GM21576 (cell line): ENCODE data around the gene MAP4K4.

Experiments used
- ATAC-seq: cut with Tn5 transposase; IDR thresholded peaks from one replicate; pipeline ENCODE4 v1.9.1; 2021; ENCODE audit warnings: mild to moderate bottlenecking, moderate library complexity; ENCODE audit not compliant: unreplicated experiment

Gene MAP4K4

GRCh38 chr2:101831351-101831865, 133.9 kb downstream of the MAP4K4 start:
- ATAC-seq, result no peak

- no peak for ATAC-seq
Measured at GRCh38 chr2:101832114-101832513, 134.6 kb downstream of the MAP4K4 start.

- no peak for ATAC-seq
Measured at GRCh38 chr2:101833890-101834523, 136.5 kb downstream of the MAP4K4 start.

- no peak for ATAC-seq
Measured at GRCh38 chr2:101837354-101837753, 139.8 kb downstream of the MAP4K4 start.

- ATAC-seq, result no peak
Measured at GRCh38 chr2:101841679-101842327, 144.3 kb downstream of the MAP4K4 start.

- no peak for ATAC-seq
Measured at GRCh38 chr2:101842471-101842870, 145.0 kb downstream of the MAP4K4 start.

GRCh38 chr2:101843048-101843447, 145.5 kb downstream of the MAP4K4 start:
- no peak for ATAC-seq

GRCh38 chr2:101843471-101843870, 146.0 kb downstream of the MAP4K4 start:
- no peak for ATAC-seq

GRCh38 chr2:101844055-101844635, 146.6 kb downstream of the MAP4K4 start:
- no peak for ATAC-seq

- ATAC-seq, result no peak
Measured at GRCh38 chr2:101846973-101847372, 149.5 kb downstream of the MAP4K4 start.

- no peak for ATAC-seq
Measured at GRCh38 chr2:101847661-101848339, 150.3 kb downstream of the MAP4K4 start.

- ATAC-seq, result no peak
Measured at GRCh38 chr2:101848769-101849410, 151.4 kb downstream of the MAP4K4 start.

GRCh38 chr2:101850450-101850849, 152.9 kb downstream of the MAP4K4 start:
- no peak for ATAC-seq

GRCh38 chr2:101850991-101851390, 153.5 kb downstream of the MAP4K4 start:
- ATAC-seq, result no peak

GRCh38 chr2:101852824-101853223, 155.3 kb downstream of the MAP4K4 start:
- no peak for ATAC-seq

- no peak for ATAC-seq
Measured at GRCh38 chr2:101854877-101855276, 157.4 kb downstream of the MAP4K4 start.

GRCh38 chr2:101855776-101856175, 158.3 kb downstream of the MAP4K4 start:
- no peak for ATAC-seq

GRCh38 chr2:101858246-101858645, 160.7 kb downstream of the MAP4K4 start:
- no peak for ATAC-seq

- no peak for ATAC-seq
Measured at GRCh38 chr2:101858910-101859309, 161.4 kb downstream of the MAP4K4 start.

- ATAC-seq, result no peak
Measured at GRCh38 chr2:101859604-101860003, 162.1 kb downstream of the MAP4K4 start.

GRCh38 chr2:101860157-101860556, 162.7 kb downstream of the MAP4K4 start:
- ATAC-seq, result no peak
